Uterus (tissue), 2 donors: ENCODE measurements around the gene ARHGEF7.

Experiments
- CTCF ChIP-seq, 4 experiments: fragments of 200-600 bp in 2 of 4; fragments of 450-650 bp in 2 of 4; sonication (generic) in 2 of 4; IDR thresholded peaks; one replicate each; pipeline ENCODE4 v1.5.1; 2016 to 2019; ENCODE audit warnings: antibody characterized with exemption in 4 of 4, mild to moderate bottlenecking in 2 of 4, moderate library complexity in 1 of 4
- POLR2A ChIP-seq, 2 donors: fragments of 450-650 bp; IDR thresholded peaks; one replicate each; pipeline ENCODE4 v1.6.1; 2016; ENCODE audit warnings: antibody characterized with exemption in 2 of 2, mild to moderate bottlenecking in 1 of 2, moderate library complexity in 1 of 2

DNA sequence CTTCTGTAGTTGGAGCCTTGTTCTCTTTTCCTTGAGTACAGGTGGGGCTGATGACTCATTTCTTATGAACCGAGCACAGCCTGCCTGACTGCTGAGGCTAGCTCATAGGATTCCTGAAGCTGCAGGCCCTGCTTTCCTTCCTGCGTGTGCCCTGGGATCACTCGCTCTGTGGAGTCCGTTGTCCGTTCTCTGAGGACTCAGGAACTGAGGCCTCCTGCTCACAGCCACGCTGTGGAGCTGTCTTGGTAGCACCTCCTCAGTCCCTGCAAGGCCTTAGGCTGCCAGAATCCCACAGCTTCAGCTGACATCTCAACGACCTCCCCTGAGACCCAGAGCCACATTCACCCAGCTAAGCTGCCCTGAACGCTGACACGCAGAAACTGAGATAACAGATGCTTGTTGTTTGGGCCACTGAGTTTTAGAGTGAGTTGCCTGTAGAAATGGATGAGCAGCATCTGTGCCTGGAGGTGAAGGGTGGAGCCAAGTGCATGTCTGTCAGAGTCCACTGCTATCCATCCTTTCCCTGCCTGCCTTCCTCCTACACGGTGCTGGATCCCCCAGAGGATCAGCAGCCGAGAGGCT is 72.9 kb downstream of the ARHGEF7 start:
- no peak for TF ChIP-seq POLR2A (IDR thresholded peaks at IDR 0.05)
- TF ChIP-seq CTCF (IDR thresholded peaks at IDR 0.05), result no peak
